ENCODE data around the gene PPIL4. TPM values are rescaled to one million over a fixed set of nuclear protein-coding genes. Genes with fewer than 3 reads are reported as not detected.

Gene PPIL4
- polyA plus RNA-seq, 1 experiment: 2.6 TPM

DNA sequence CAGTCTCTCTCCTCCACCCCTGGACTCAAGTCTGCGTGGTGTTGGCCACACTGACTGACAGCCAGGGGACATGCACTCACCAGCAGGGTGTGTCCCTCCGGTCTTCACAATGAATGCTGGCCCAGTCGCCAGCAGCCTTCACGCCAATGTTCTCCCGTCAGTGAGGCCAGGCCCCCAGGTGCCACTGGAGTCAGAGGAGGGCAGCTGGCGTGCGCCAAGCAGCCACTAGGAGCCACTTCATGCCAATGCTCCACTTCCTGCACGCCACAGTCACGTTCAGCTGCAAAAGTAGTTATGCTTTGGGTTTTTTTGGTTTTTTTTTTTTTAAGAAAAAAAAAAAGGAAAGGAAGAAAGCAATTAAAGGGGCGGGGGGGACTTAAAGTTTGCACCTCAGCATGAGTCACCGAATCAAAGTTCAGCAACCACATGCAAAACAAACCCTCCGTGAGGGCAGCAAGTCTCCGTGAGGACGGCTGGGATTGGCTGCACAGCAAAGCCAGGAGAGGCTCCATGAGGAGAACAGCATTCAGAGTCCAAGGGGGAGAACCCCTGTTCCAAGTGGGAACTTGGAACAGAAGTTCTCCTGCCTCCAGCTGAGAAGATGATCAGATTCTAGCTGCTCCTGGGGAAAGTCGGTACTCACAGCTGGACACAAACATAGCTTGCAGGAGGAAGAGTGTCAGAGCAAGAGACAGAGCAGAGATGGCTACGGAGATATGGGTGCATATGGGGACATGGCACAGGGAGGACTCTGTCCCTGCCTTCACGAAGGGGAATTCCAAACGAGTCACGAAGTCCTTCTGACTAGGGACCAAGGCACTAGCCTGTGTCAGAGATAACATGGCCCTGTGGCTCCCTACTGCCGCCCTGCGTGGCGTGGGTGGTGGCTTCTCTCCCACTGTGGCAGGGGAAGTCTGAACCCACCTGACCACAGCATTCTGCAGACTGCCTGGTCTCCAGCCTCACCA is 60.8 kb downstream of the PPIL4 start, which contains the start of gene ZC3H12D:
Gene ZC3H12D (minus strand): TSS at position 282 of the 968 bp plus-strand sequence. CDS start 10,471 bp downstream, outside the sequence.
- ChIA-PET CTCF (interaction anchor here (2.3 kb wide), 1 partner anchor 11 kb away, joined by 9 read pairs; no protein-coding TSS in a partner anchor), POLR2A (no interaction called here)
- Histone ChIP-seq H3K4me3 (ENCODE audit: low read depth, low read length) (no peak within 1 kb of the TSS), H3K27me3 (ENCODE audit: control insufficient read depth, insufficient read depth, low read length) (no peaks in the 10 kb centered on the region), H3K36me3 (ENCODE audit: control insufficient read depth, insufficient read depth, low read length) (no peaks in the 10 kb centered on the region)
- peak; percentile 8 for DNase-seq (ENCODE audit: low read depth)
- TF ChIP-seq, protein P1, sequence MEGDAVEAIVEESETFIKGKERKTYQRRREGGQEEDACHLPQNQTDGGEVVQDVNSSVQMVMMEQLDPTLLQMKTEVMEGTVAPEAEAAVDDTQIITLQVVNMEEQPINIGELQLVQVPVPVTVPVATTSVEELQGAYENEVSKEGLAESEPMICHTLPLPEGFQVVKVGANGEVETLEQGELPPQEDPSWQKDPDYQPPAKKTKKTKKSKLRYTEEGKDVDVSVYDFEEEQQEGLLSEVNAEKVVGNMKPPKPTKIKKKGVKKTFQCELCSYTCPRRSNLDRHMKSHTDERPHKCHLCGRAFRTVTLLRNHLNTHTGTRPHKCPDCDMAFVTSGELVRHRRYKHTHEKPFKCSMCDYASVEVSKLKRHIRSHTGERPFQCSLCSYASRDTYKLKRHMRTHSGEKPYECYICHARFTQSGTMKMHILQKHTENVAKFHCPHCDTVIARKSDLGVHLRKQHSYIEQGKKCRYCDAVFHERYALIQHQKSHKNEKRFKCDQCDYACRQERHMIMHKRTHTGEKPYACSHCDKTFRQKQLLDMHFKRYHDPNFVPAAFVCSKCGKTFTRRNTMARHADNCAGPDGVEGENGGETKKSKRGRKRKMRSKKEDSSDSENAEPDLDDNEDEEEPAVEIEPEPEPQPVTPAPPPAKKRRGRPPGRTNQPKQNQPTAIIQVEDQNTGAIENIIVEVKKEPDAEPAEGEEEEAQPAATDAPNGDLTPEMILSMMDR (IDR thresholded peaks at IDR 0.05; ENCODE audit: insufficient read depth, low read depth, low read length): no peak

DNA sequence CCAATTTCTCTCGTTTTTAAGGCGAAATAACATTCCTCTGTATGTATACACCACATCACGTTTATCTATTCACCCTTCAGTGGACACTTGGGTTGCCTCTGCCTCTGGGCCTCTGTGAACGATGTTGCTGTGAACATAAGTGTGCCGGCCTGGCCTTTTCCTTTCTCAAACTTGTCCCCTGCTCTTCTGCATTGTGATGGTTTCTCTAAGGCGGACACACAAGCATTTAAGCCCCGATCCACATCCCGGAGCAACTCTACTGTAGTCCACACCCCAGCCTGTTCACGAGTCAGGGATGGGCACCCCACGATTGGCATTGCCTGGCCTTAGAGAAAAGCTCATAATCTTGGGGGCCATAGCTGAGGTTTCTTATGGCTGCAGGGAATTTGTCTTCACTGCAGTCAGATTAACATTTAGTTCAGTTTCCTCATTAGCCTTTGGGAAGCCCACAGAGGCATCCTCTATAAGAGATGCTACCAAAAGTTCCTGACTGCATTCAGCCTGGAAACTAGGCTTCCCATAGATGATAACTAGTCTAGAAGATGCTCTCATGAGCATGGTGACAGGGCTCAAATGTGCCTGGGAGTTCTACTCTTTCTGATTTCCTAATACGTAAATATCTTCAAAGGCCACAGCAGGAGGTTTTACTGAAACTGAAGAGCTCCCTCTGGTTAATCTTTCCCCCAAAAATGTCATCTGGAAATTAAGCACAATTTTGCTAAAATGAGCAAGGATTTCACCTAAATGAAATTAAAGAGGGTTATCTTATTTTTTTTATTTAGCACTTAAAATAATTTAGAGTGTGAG is 61.8 kb downstream of the PPIL4 start:
- H3K27me3 ChIP-seq (ENCODE audit: control insufficient read depth, insufficient read depth, low read length): no peaks in the 10 kb centered on the region
- H3K4me3 ChIP-seq (ENCODE audit: low read depth, low read length): no peak overlapping the region
- TF ChIP-seq, protein P1 (IDR thresholded peaks at IDR 0.05; ENCODE audit: insufficient read depth, low read depth, low read length): no peak
- ChIA-PET POLR2A (no interaction called here), CTCF (no interaction called here)
- H3K36me3 ChIP-seq (ENCODE audit: control insufficient read depth, insufficient read depth, low read length): no peaks in the 10 kb centered on the region
- DNase-seq (ENCODE audit: low read depth): no peak

DNA sequence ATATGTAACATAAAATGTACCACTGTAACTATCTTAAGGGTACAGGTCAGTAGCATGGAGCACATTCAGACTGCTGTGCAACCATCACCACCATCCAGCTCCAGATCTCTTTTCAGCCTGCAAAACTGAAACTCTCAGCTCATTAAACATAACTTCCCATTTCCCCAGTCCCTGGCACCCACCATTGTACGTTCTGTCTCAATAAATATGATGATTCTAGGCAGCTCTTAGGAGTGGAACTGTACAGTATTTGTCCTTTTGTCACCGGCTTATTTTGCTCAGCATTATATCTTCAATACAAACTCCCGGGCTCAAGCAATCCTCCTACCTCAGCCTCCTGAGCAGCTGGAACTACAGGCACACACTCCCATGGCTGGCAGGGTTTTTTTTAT is 62.5 kb downstream of the PPIL4 start:
- TF ChIP-seq, protein P1 (IDR thresholded peaks at IDR 0.05; ENCODE audit: insufficient read depth, low read depth, low read length): no peak
- DNase-seq (ENCODE audit: low read depth): no peak
- Histone ChIP-seq H3K4me3 (ENCODE audit: low read depth, low read length) (no peak overlapping the region), H3K36me3 (ENCODE audit: control insufficient read depth, insufficient read depth, low read length) (no peaks in the 10 kb centered on the region), H3K27me3 (ENCODE audit: control insufficient read depth, insufficient read depth, low read length) (no peaks in the 10 kb centered on the region)
- ChIA-PET CTCF (interaction anchor here (0.8 kb wide), 1 partner anchor 40 kb away, joined by 3 read pairs; no protein-coding TSS in a partner anchor), POLR2A (no interaction called here)

DNA sequence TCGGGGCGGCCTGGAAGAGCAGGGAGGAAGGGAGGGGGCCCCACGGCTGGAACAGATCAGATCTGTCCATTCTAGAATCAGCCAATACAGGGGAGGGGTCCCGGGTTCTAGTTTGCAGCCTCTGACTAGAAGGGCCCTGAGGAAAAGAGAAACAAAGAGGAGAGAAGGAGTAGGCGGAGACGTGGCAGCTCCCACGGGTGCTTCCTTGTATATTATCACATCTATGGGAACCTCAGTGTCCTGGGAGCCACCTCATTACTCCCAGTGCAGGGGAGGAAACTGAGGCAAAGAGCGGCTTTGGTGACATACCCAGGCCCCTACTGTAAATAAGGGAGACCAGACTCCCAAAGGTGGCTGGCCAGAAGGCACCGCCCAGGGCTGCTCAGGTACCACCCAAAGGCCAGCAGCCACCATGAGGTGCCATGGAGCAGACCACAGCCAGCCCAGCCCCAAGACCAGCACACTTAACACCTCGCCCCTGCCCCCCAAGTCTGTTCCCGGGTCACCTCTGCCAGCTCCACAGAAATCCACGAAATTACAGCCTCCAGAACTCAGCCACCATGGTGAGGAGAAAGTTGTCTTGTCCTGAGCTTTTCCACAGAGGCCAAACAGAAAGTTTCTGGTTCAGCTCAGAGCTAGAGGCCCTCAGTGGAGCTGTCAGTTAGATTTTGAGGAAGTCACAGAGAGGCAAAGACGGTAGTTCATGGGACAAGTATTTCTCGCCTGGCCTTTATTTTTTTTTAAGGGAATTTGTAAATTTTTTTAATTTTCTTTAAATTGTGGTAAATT is 63.1 kb downstream of the PPIL4 start:
- Histone ChIP-seq H3K27me3 (ENCODE audit: control insufficient read depth, insufficient read depth, low read length) (no peaks in the 10 kb centered on the region), H3K4me3 (ENCODE audit: low read depth, low read length) (no peak overlapping the region), H3K36me3 (ENCODE audit: control insufficient read depth, insufficient read depth, low read length) (no peaks in the 10 kb centered on the region)
- ChIA-PET CTCF (interaction anchor here (0.8 kb wide), 1 partner anchor 40 kb away, joined by 3 read pairs; no protein-coding TSS in a partner anchor), POLR2A (no interaction called here)
- no peak for DNase-seq (ENCODE audit: low read depth)
- TF ChIP-seq, protein P1 (IDR thresholded peaks at IDR 0.05; ENCODE audit: insufficient read depth, low read depth, low read length): no peak

All from BJ (cell line).